ENCODE data around the gene PHGDH.

The PHGDH gene

GRCh38 chr1:119745034-119745433 lies 33.3 kb downstream of the PHGDH start:
- H3K4me3 ChIP-seq (ENCODE audit: low read length) = no peak overlapping the region
- peaks cover 48% of the 10 kb centered on the region for H3K36me3 ChIP-seq (ENCODE audit: insufficient read depth, low read depth, low read length)
- no peak overlapping the region for H3K27ac ChIP-seq (ENCODE audit: low read length)
- H3K9me3 ChIP-seq (ENCODE audit: insufficient read depth, low read depth, low read length) = no peaks in the 10 kb centered on the region
- H3K27me3 ChIP-seq (ENCODE audit: insufficient read depth, low read length) = no peaks in the 10 kb centered on the region
- peaks cover 7% of the 10 kb centered on the region; the same call in 1 of the 2 replicates for H3K4me1 ChIP-seq (ENCODE audit: insufficient read depth, low read length)
- H3K9ac ChIP-seq (ENCODE audit: low read depth, low read length) = no peak overlapping the region

GRCh38 chr1:119747451-119747850 lies 35.7 kb downstream of the PHGDH start:
- Histone ChIP-seq H3K9me3 (ENCODE audit: insufficient read depth, low read depth, low read length) (no peaks in the 10 kb centered on the region), H3K9ac (ENCODE audit: low read depth, low read length) (no peak overlapping the region), H3K4me1 (ENCODE audit: insufficient read depth, low read length) (peaks cover 7% of the 10 kb centered on the region; the same call in 1 of the 2 replicates), H3K27me3 (ENCODE audit: insufficient read depth, low read length) (no peaks in the 10 kb centered on the region), H3K36me3 (ENCODE audit: insufficient read depth, low read depth, low read length) (peaks cover 24% of the 10 kb centered on the region), H3K4me3 (ENCODE audit: low read length) (no peak overlapping the region), H3K27ac (ENCODE audit: low read length) (no peak overlapping the region)

GRCh38 chr1:119748040-119748439 lies 36.3 kb downstream of the PHGDH start:
- peaks cover 7% of the 10 kb centered on the region; the same call in 1 of the 2 replicates for H3K4me1 ChIP-seq (ENCODE audit: insufficient read depth, low read length)
- H3K9ac ChIP-seq (ENCODE audit: low read depth, low read length) = no peak overlapping the region
- no peaks in the 10 kb centered on the region for H3K27me3 ChIP-seq (ENCODE audit: insufficient read depth, low read length)
- no peak overlapping the region for H3K4me3 ChIP-seq (ENCODE audit: low read length)
- no peaks in the 10 kb centered on the region for H3K9me3 ChIP-seq (ENCODE audit: insufficient read depth, low read depth, low read length)
- H3K27ac ChIP-seq (ENCODE audit: low read length) = no peak overlapping the region
- peaks cover 18% of the 10 kb centered on the region for H3K36me3 ChIP-seq (ENCODE audit: insufficient read depth, low read depth, low read length)

GRCh38 chr1:119752592-119752991 lies 40.9 kb downstream of the PHGDH start:
- no peaks in the 10 kb centered on the region for H3K9me3 ChIP-seq (ENCODE audit: insufficient read depth, low read depth, low read length)
- no peaks in the 10 kb centered on the region for H3K36me3 ChIP-seq (ENCODE audit: insufficient read depth, low read depth, low read length)
- H3K27me3 ChIP-seq (ENCODE audit: insufficient read depth, low read length) = no peaks in the 10 kb centered on the region
- no peak overlapping the region for H3K27ac ChIP-seq (ENCODE audit: low read length)
- no peak overlapping the region for H3K9ac ChIP-seq (ENCODE audit: low read depth, low read length)
- H3K4me1 ChIP-seq (ENCODE audit: insufficient read depth, low read length) = no peaks in the 10 kb centered on the region
- no peak overlapping the region for H3K4me3 ChIP-seq (ENCODE audit: low read length)

GRCh38 chr1:119758584-119758983 lies 46.9 kb downstream of the PHGDH start:
- H3K4me3 ChIP-seq (ENCODE audit: low read length) = no peak overlapping the region
- H3K4me1 ChIP-seq (ENCODE audit: insufficient read depth, low read length) = peaks cover 2% of the 10 kb centered on the region; the same call in 1 of the 2 replicates
- H3K27me3 ChIP-seq (ENCODE audit: insufficient read depth, low read length) = no peaks in the 10 kb centered on the region
- H3K9ac ChIP-seq (ENCODE audit: low read depth, low read length) = no peak overlapping the region
- H3K9me3 ChIP-seq (ENCODE audit: insufficient read depth, low read depth, low read length) = no peaks in the 10 kb centered on the region
- no peak overlapping the region for H3K27ac ChIP-seq (ENCODE audit: low read length)
- no peaks in the 10 kb centered on the region for H3K36me3 ChIP-seq (ENCODE audit: insufficient read depth, low read depth, low read length)

GRCh38 chr1:119762409-119762808 lies 50.7 kb downstream of the PHGDH start:
- Histone ChIP-seq H3K4me1 (ENCODE audit: insufficient read depth, low read length) (peaks cover 2% of the 10 kb centered on the region; the same call in 1 of the 2 replicates), H3K9ac (ENCODE audit: low read depth, low read length) (no peak overlapping the region), H3K36me3 (ENCODE audit: insufficient read depth, low read depth, low read length) (no peaks in the 10 kb centered on the region), H3K9me3 (ENCODE audit: insufficient read depth, low read depth, low read length) (no peaks in the 10 kb centered on the region), H3K4me3 (ENCODE audit: low read length) (no peak overlapping the region), H3K27ac (ENCODE audit: low read length) (no peak overlapping the region), H3K27me3 (ENCODE audit: insufficient read depth, low read length) (no peaks in the 10 kb centered on the region)

- H3K9me3 ChIP-seq (ENCODE audit: insufficient read depth, low read depth, low read length) = no peaks in the 10 kb centered on the region
- no peaks in the 10 kb centered on the region for H3K27me3 ChIP-seq (ENCODE audit: insufficient read depth, low read length)
- peaks cover 2% of the 10 kb centered on the region; the same call in 1 of the 2 replicates for H3K4me1 ChIP-seq (ENCODE audit: insufficient read depth, low read length)
- H3K9ac ChIP-seq (ENCODE audit: low read depth, low read length) = no peak overlapping the region
- H3K4me3 ChIP-seq (ENCODE audit: low read length) = no peak overlapping the region
- no peaks in the 10 kb centered on the region for H3K36me3 ChIP-seq (ENCODE audit: insufficient read depth, low read depth, low read length)
- no peak overlapping the region for H3K27ac ChIP-seq (ENCODE audit: low read length)
Observed at GRCh38 chr1:119762953-119763352, 51.2 kb downstream of the PHGDH start.

- Histone ChIP-seq H3K9me3 (ENCODE audit: insufficient read depth, low read depth, low read length) (no peaks in the 10 kb centered on the region), H3K4me3 (ENCODE audit: low read length) (no peak overlapping the region), H3K36me3 (ENCODE audit: insufficient read depth, low read depth, low read length) (no peaks in the 10 kb centered on the region), H3K4me1 (ENCODE audit: insufficient read depth, low read length) (peaks cover 2% of the 10 kb centered on the region; the same call in 1 of the 2 replicates), H3K27ac (ENCODE audit: low read length) (no peak overlapping the region), H3K9ac (ENCODE audit: low read depth, low read length) (no peak overlapping the region), H3K27me3 (ENCODE audit: insufficient read depth, low read length) (no peaks in the 10 kb centered on the region)
Observed at GRCh38 chr1:119764220-119764619, 52.5 kb downstream of the PHGDH start.

- no peak overlapping the region for H3K9ac ChIP-seq (ENCODE audit: low read depth, low read length)
- H3K9me3 ChIP-seq (ENCODE audit: insufficient read depth, low read depth, low read length) = no peaks in the 10 kb centered on the region
- H3K27me3 ChIP-seq (ENCODE audit: insufficient read depth, low read length) = no peaks in the 10 kb centered on the region
- no peak overlapping the region for H3K27ac ChIP-seq (ENCODE audit: low read length)
- H3K36me3 ChIP-seq (ENCODE audit: insufficient read depth, low read depth, low read length) = no peaks in the 10 kb centered on the region
- H3K4me1 ChIP-seq (ENCODE audit: insufficient read depth, low read length) = peaks cover 2% of the 10 kb centered on the region; the same call in 1 of the 2 replicates
- H3K4me3 ChIP-seq (ENCODE audit: low read length) = no peak overlapping the region
Observed at GRCh38 chr1:119766374-119766794, 54.6 kb downstream of the PHGDH start.

GRCh38 chr1:119767486-119767885 lies 55.8 kb downstream of the PHGDH start:
- Histone ChIP-seq H3K27ac (ENCODE audit: low read length) (no peak overlapping the region), H3K4me3 (ENCODE audit: low read length) (no peak overlapping the region), H3K36me3 (ENCODE audit: insufficient read depth, low read depth, low read length) (no peaks in the 10 kb centered on the region), H3K9me3 (ENCODE audit: insufficient read depth, low read depth, low read length) (no peaks in the 10 kb centered on the region), H3K27me3 (ENCODE audit: insufficient read depth, low read length) (no peaks in the 10 kb centered on the region), H3K9ac (ENCODE audit: low read depth, low read length) (no peak overlapping the region), H3K4me1 (ENCODE audit: insufficient read depth, low read length) (peaks cover under 1% of the 10 kb centered on the region; the same call in 1 of the 2 replicates)

- no peak within 1 kb of the TSS for H3K27ac ChIP-seq (ENCODE audit: low read length)
- H3K9me3 ChIP-seq (ENCODE audit: insufficient read depth, low read depth, low read length) = no peaks in the 10 kb centered on the region
- no peaks in the 10 kb centered on the region for H3K27me3 ChIP-seq (ENCODE audit: insufficient read depth, low read length)
- H3K4me1 ChIP-seq (ENCODE audit: insufficient read depth, low read length) = peaks cover 7% of the 10 kb centered on the region
- no peak within 1 kb of the TSS for H3K4me3 ChIP-seq (ENCODE audit: low read length)
- no peak within 1 kb of the TSS for H3K9ac ChIP-seq (ENCODE audit: low read depth, low read length)
- H3K36me3 ChIP-seq (ENCODE audit: insufficient read depth, low read depth, low read length) = no peaks in the 10 kb centered on the region
Observed at GRCh38 chr1:119768778-119769177, 57.0 kb downstream of the PHGDH start, which contains the start of gene HMGCS2. HMGCS2 (minus strand) TSS chr1:119768905; CDS start chr1:119768844, 61 bp downstream.

- no peaks in the 10 kb centered on the region for H3K9me3 ChIP-seq (ENCODE audit: insufficient read depth, low read depth, low read length)
- peaks cover 10% of the 10 kb centered on the region for H3K4me1 ChIP-seq (ENCODE audit: insufficient read depth, low read length)
- H3K9ac ChIP-seq (ENCODE audit: low read depth, low read length) = no peak overlapping the region
- H3K4me3 ChIP-seq (ENCODE audit: low read length) = no peak overlapping the region
- H3K27ac ChIP-seq (ENCODE audit: low read length) = no peak overlapping the region
- H3K36me3 ChIP-seq (ENCODE audit: insufficient read depth, low read depth, low read length) = no peaks in the 10 kb centered on the region
- no peaks in the 10 kb centered on the region for H3K27me3 ChIP-seq (ENCODE audit: insufficient read depth, low read length)
Observed at GRCh38 chr1:119771016-119771415, 59.3 kb downstream of the PHGDH start.

Data from iPS-20b (cell line).